ENCODE data around the gene KIT.

DNA sequence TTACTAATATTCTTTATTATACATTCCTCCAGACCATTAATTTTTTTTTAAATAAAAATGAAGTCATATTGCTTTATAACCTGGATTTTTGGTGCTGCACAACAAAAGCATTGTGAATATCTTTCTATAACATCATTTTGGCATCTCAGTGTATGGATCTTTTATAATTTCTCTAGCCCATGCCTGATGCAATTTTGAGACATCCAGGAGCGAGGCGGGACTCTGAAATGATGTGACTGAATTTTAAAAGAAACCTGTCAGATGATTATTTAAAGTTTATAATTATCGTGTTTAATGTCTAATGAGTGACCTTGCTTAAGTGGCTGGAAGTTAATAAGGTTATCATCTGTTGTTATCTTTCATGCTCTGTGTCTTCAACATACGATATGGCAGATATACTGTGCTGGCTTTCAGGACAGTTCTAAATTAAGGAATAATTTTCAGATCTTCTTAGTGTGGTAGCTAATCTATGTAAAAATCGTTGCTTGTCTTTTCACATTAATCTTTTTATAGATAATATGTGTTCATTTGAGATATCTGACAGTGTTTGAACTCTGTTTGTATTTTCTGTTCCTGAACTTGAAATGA is 58.8 kb downstream of the KIT start:
- TF ChIP-seq, protein P1, sequence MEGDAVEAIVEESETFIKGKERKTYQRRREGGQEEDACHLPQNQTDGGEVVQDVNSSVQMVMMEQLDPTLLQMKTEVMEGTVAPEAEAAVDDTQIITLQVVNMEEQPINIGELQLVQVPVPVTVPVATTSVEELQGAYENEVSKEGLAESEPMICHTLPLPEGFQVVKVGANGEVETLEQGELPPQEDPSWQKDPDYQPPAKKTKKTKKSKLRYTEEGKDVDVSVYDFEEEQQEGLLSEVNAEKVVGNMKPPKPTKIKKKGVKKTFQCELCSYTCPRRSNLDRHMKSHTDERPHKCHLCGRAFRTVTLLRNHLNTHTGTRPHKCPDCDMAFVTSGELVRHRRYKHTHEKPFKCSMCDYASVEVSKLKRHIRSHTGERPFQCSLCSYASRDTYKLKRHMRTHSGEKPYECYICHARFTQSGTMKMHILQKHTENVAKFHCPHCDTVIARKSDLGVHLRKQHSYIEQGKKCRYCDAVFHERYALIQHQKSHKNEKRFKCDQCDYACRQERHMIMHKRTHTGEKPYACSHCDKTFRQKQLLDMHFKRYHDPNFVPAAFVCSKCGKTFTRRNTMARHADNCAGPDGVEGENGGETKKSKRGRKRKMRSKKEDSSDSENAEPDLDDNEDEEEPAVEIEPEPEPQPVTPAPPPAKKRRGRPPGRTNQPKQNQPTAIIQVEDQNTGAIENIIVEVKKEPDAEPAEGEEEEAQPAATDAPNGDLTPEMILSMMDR (IDR thresholded peaks at IDR 0.05): no peak
- TF ChIP-seq POLR2A (IDR thresholded peaks at IDR 0.05) (no peak), POLR2AphosphoS5 (IDR thresholded peaks at IDR 0.05) (no peak)
